OCI-LY1 (cell line): Measurements from ENCODE around the gene PRKCH.

Experiments
- H2AFZ ChIP-seq: fragments of 200-600 bp; sonication (generic), shearing (Covaris generic); 2 replicates; pipeline ENCODE4 v1.6.0; 2014; ENCODE audit warnings: antibody characterized with exemption, mild to moderate bottlenecking, low read length
- H3F3A ChIP-seq: fragments of 200-600 bp; sonication (generic), shearing (Covaris generic); 2 replicates; pipeline ENCODE4 v1.6.0; 2014; ENCODE audit warnings: mild to moderate bottlenecking, antibody characterized with exemption, low read length, moderate library complexity; ENCODE audit not compliant: insufficient read depth
- H3K27ac ChIP-seq: fragments of 200-600 bp; sonication (generic); 2 replicates; pipeline ENCODE4 v1.5.1; 2014; ENCODE audit warnings: low read length, mixed run types, mild to moderate bottlenecking, low read depth; ENCODE audit not compliant: poor library complexity, severe bottlenecking
- H3K27me3 ChIP-seq: fragments of 200-600 bp; sonication (generic); 2 replicates; pipeline ENCODE4 v1.6.0; 2014; ENCODE audit warnings: antibody characterized with exemption, mild to moderate bottlenecking, low read length, moderate library complexity; ENCODE audit not compliant: insufficient read depth
- H3K36me3 ChIP-seq: fragments of 200-600 bp; sonication (generic); 2 replicates; pipeline ENCODE4 v1.6.1; 2014; ENCODE audit warnings: mild to moderate bottlenecking, antibody characterized with exemption, low read length, moderate library complexity, mixed read lengths; ENCODE audit not compliant: insufficient read depth
- H3K4me1 ChIP-seq: fragments of 200-600 bp; sonication (generic); 2 replicates; pipeline ENCODE4 v1.5.1; 2014; ENCODE audit warnings: mild to moderate bottlenecking, low read length, moderate library complexity; ENCODE audit not compliant: insufficient read depth, severe bottlenecking
- H3K4me2 ChIP-seq: fragments of 200-600 bp; sonication (generic), shearing (Covaris generic); 2 replicates; pipeline ENCODE4 v1.6.1; 2014; ENCODE audit warnings: low read length
- H3K4me3 ChIP-seq: fragments of 200-600 bp; sonication (generic); 2 replicates; pipeline ENCODE4 v1.5.1; 2014; ENCODE audit warnings: low read length, low read depth, mild to moderate bottlenecking, mixed read lengths; ENCODE audit not compliant: poor library complexity, severe bottlenecking
- H3K79me2 ChIP-seq: fragments of 200-600 bp; shearing (Covaris generic); 2 replicates; pipeline ENCODE4 v1.6.1; 2016; ENCODE audit warnings: mixed run types, low read length, mixed read lengths; ENCODE audit not compliant: insufficient read depth
- H3K9ac ChIP-seq: fragments of 200-600 bp; sonication (generic), shearing (Covaris generic); 2 replicates; pipeline ENCODE4 v1.6.1; 2014; ENCODE audit warnings: mild to moderate bottlenecking, low read length, mixed read lengths
- H3K9me2 ChIP-seq: fragments of 200-600 bp; sonication (generic), shearing (Covaris generic); 2 replicates; pipeline ENCODE4 v1.6.1; 2014; ENCODE audit warnings: low read depth, mild to moderate bottlenecking, low read length, mixed read lengths
- H3K9me3 ChIP-seq: fragments of 200-600 bp; shearing (Covaris generic); 2 replicates; pipeline ENCODE4 v1.6.1; 2014; ENCODE audit warnings: low read length, mixed read lengths
- H4K20me1 ChIP-seq: fragments of 200-600 bp; sonication (generic), shearing (Covaris generic); 2 replicates; pipeline ENCODE4 v1.6.0; 2016; ENCODE audit warnings: mild to moderate bottlenecking, low read length; ENCODE audit not compliant: insufficient read depth
- CTCF ChIP-seq: fragments of 200-600 bp; sonication (generic), shearing (Covaris generic); IDR thresholded peaks from 2 replicates; pipeline ENCODE4 v1.5.1; 2017; ENCODE audit warnings: mild to moderate bottlenecking, antibody characterized with exemption, low read length, moderate library complexity, mixed read lengths
- EZH2 ChIP-seq: fragments of 200-600 bp; sonication (generic), shearing (Covaris generic); IDR thresholded peaks from 2 replicates; pipeline ENCODE4 v1.8.0; 2017; ENCODE audit warnings: borderline replicate concordance, mixed run types, mild to moderate bottlenecking, antibody characterized with exemption, low read length, moderate library complexity, mixed read lengths

Gene PRKCH

GRCh38 chr14:61395115-61395725 is 73.8 kb downstream of the PRKCH start:
- Histone ChIP-seq H3K4me3 (no peak overlapping the region), H3K4me2 (no peak overlapping the region), H4K20me1 (no peaks in the 10 kb centered on the region), H3K9me2 (no peaks in the 10 kb centered on the region), H3K4me1 (no peaks in the 10 kb centered on the region), H3K27me3 (no peaks in the 10 kb centered on the region), H3F3A (no peaks in the 10 kb centered on the region), H2AFZ (no peak overlapping the region), H3K27ac (no peak overlapping the region), H3K79me2 (no peaks in the 10 kb centered on the region), H3K36me3 (no peaks in the 10 kb centered on the region), H3K9me3 (no peaks in the 10 kb centered on the region), H3K9ac (no peak overlapping the region)
- TF ChIP-seq EZH2 (no peak), CTCF (no peak)

GRCh38 chr14:61396279-61396678 is 74.9 kb downstream of the PRKCH start:
- TF ChIP-seq EZH2: no peak
- TF ChIP-seq CTCF: no peak
- H3K9me2 ChIP-seq: no peaks in the 10 kb centered on the region
- H3K4me3 ChIP-seq: no peak overlapping the region
- no peak overlapping the region for H2AFZ ChIP-seq
- H3F3A ChIP-seq: no peaks in the 10 kb centered on the region
- no peaks in the 10 kb centered on the region for H3K79me2 ChIP-seq
- no peaks in the 10 kb centered on the region for H3K4me1 ChIP-seq
- H3K9ac ChIP-seq: no peak overlapping the region
- H3K36me3 ChIP-seq: no peaks in the 10 kb centered on the region
- no peak overlapping the region for H3K27ac ChIP-seq
- H3K4me2 ChIP-seq: no peak overlapping the region
- no peaks in the 10 kb centered on the region for H3K9me3 ChIP-seq
- H4K20me1 ChIP-seq: no peaks in the 10 kb centered on the region
- H3K27me3 ChIP-seq: no peaks in the 10 kb centered on the region

- Histone ChIP-seq H3K36me3 (no peaks in the 10 kb centered on the region), H3K4me2 (no peak overlapping the region), H3K4me3 (no peak overlapping the region), H3K9me3 (no peaks in the 10 kb centered on the region), H4K20me1 (no peaks in the 10 kb centered on the region), H3K9me2 (no peaks in the 10 kb centered on the region), H3K79me2 (no peaks in the 10 kb centered on the region), H3K27ac (no peak overlapping the region), H3F3A (no peaks in the 10 kb centered on the region), H2AFZ (no peak overlapping the region), H3K4me1 (no peaks in the 10 kb centered on the region), H3K9ac (no peak overlapping the region), H3K27me3 (no peaks in the 10 kb centered on the region)
- TF ChIP-seq EZH2 (no peak), CTCF (no peak)
These were observed 75.3 kb downstream of the PRKCH start for GRCh38 chr14:61396694-61397093.
